Small intestine (tissue), 7 donors: ENCODE measurements around the gene CLEC16A. TPM values are rescaled to one million over a fixed set of nuclear protein-coding genes. Genes with fewer than 3 reads are reported as not detected.

Experiments used
- DNase-seq, 2 donors: peaks; one replicate each; pipeline versions ENCODE4 v3.0.0 to v3.0.0-alpha.2; 2013
- FAIRE-seq: peaks from 2 replicates; lab custom pipeline; 2012; peaks lifted over from hg19 to GRCh38; lab: Jason Lieb, UNC
- H3K27ac ChIP-seq, 3 donors: one replicate each; pipeline ENCODE4 v1.5.1; 2013; ENCODE audit warnings: low read length in 2 of 3, mild to moderate bottlenecking in 2 of 3, control low read depth in 1 of 3, inconsistent platforms in 1 of 3, low read depth in 1 of 3, moderate library complexity in 1 of 3
- H3K27me3 ChIP-seq, 3 donors: one replicate each; pipeline ENCODE4 v1.6.1; 2013; ENCODE audit warnings: low read length in 3 of 3, inconsistent platforms in 1 of 3; ENCODE audit not compliant: control insufficient read depth in 3 of 3, insufficient read depth in 3 of 3
- H3K36me3 ChIP-seq, 3 donors: one replicate each; pipeline ENCODE4 v1.6.1; 2013; ENCODE audit warnings: low read length in 3 of 3, inconsistent platforms in 1 of 3, low read depth in 1 of 3, mild to moderate bottlenecking in 1 of 3, moderate library complexity in 1 of 3; ENCODE audit not compliant: control insufficient read depth in 3 of 3, insufficient read depth in 2 of 3
- H3K4me1 ChIP-seq, 3 donors: one replicate each; pipeline ENCODE4 v1.6.1; 2013; ENCODE audit warnings: low read length in 2 of 3, inconsistent platforms in 1 of 3, low read depth in 1 of 3, mild to moderate bottlenecking in 1 of 3, moderate library complexity in 1 of 3; ENCODE audit not compliant: control insufficient read depth in 3 of 3, insufficient read depth in 2 of 3
- H3K4me3 ChIP-seq, 3 donors: one replicate each; pipeline ENCODE4 v1.5.1; 2013; ENCODE audit warnings: low read length in 3 of 3, control low read depth in 1 of 3, inconsistent platforms in 1 of 3, low read depth in 1 of 3, mild to moderate bottlenecking in 1 of 3, moderate library complexity in 1 of 3
- H3K9me3 ChIP-seq, 2 donors: one replicate each; pipeline ENCODE4 v1.6.1; 2013; ENCODE audit warnings: low read depth in 1 of 2, low read length in 1 of 2; ENCODE audit not compliant: control insufficient read depth in 2 of 2, insufficient read depth in 1 of 2
- WGBS, 3 donors: extraction: QIAGEN DNeasy Blood & Tissue Kit; methylation state at CpG; one replicate each; pipeline ENCODE4 v1.1.7; 2013; 5-methylcytosine and 5-hydroxymethylcytosine counted together
- polyA plus RNA-seq, 4 donors: library from polyadenylated mRNA; stranded (reverse) in 3 of 4; unstranded in 1 of 4; fragments of 200-250 nt in 3 of 4; fragments of 120-200 nt in 1 of 4; gene quantifications; one replicate each; pipeline versions ENCODE4 v1.2.1 to v1.2.3, GENCODE V29; 2013
- donor health status: healthy with polysubstance abuse.
- donor health status: control.
- donor health status: control.
- donor health status: Bipolar disorder and iron deficiency.
- donor health status: healthy.

Gene CLEC16A
- polyA plus RNA-seq, 4 donors = 12.2 to 23.5 (median 14.1) TPM

- no peak for FAIRE-seq
- WGBS, 3 donors = 94 to 99% (median 97%) methylated on average over 11 of the region's 11 CpGs
These were observed 179.3 kb downstream of the CLEC16A start for GRCh38 chr16:11123666-11124065.

DNA sequence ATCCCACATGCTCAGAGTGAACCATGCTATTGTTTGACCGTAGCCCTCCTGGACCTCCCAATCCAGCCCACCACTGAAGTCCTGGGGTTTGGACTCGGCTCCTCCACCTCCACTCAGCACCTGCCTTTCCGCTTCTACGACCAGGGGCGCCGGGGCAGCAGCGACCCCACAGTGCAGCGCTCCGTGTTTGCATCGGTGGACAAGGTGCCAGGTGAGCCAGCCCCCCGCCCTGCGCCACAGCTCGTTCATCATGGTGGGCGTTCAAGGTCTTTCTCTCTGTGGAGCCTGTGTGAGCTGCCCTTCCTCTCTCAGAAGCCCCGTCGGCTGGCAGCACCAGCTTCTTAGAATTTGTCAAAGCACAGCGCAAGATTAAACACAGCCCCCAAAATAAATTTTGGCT is 181.6 kb downstream of the CLEC16A start:
- WGBS, 3 donors = 90 to 96% (median 94%) methylated on average over 15 to 17 of the region's 17 CpGs

More at GRCh38 chr16:11123666-11124065, 179.3 kb downstream of the CLEC16A start:
- Histone ChIP-seq H3K9me3 (no peaks in the 10 kb centered on the region), H3K27ac (no peak overlapping the region), H3K27me3 (no peaks in the 10 kb centered on the region), H3K4me3 (no peak overlapping the region), H3K36me3 (peaks cover 9 to 44% (median 19%) of the 10 kb centered on the region in 3 donors), H3K4me1 (no peaks in the 10 kb centered on the region)
- no peak for DNase-seq

GRCh38 chr16:11126399-11127054 is 182.2 kb downstream of the CLEC16A start:
- H3K27me3 ChIP-seq = no peaks in the 10 kb centered on the region
- H3K9me3 ChIP-seq = no peaks in the 10 kb centered on the region
- FAIRE-seq (no peak), DNase-seq (no peak)
- H3K4me1 ChIP-seq = peaks cover 0 to 4% (median 0%) of the 10 kb centered on the region in 3 donors
- 81 to 92% (median 92%) methylated on average over 12 of the region's 12 CpGs for WGBS, 3 donors
- H3K4me3 ChIP-seq = no peak overlapping the region
- peaks cover 6 to 46% (median 16%) of the 10 kb centered on the region in 3 donors for H3K36me3 ChIP-seq
- H3K27ac ChIP-seq = no peak overlapping the region

More for the DNA sequence above, 181.6 kb downstream of the CLEC16A start:
- Histone ChIP-seq H3K27me3 (no peaks in the 10 kb centered on the region), H3K27ac (no peak overlapping the region), H3K36me3 (peaks cover 9 to 46% (median 19%) of the 10 kb centered on the region in 3 donors), H3K4me3 (no peak overlapping the region), H3K9me3 (no peaks in the 10 kb centered on the region), H3K4me1 (no peaks in the 10 kb centered on the region)
- FAIRE-seq = no peak
- DNase-seq = no peak

GRCh38 chr16:11127610-11128195 is 183.3 kb downstream of the CLEC16A start:
- Histone ChIP-seq H3K27me3 (no peaks in the 10 kb centered on the region), H3K27ac (no peak overlapping the region), H3K36me3 (peaks cover 6 to 43% (median 16%) of the 10 kb centered on the region in 3 donors), H3K4me3 (no peak overlapping the region), H3K4me1 (peaks cover 0 to 4% (median 2%) of the 10 kb centered on the region in 3 donors), H3K9me3 (no peaks in the 10 kb centered on the region)
- WGBS, 3 donors = 87 to 95% (median 94%) methylated on average over 7 of the region's 7 CpGs
- DNase-seq = no peak
- no peak for FAIRE-seq

- peak overlapping the region in 2 of 3 donors; percentile 66 to 81 for H3K27ac ChIP-seq
- H3K4me3 ChIP-seq = no peak overlapping the region
- FAIRE-seq = no peak
- peaks cover 0 to 5% (median 4%) of the 10 kb centered on the region in 3 donors for H3K4me1 ChIP-seq
- 73 to 88% (median 83%) methylated on average over 9 of the region's 9 CpGs for WGBS, 3 donors
- peaks cover 6 to 40% (median 12%) of the 10 kb centered on the region in 3 donors for H3K36me3 ChIP-seq
- peak in 1 of 2 donors; percentile 27 for DNase-seq
- no peaks in the 10 kb centered on the region for H3K27me3 ChIP-seq
- H3K9me3 ChIP-seq = no peaks in the 10 kb centered on the region
These were observed 184.1 kb downstream of the CLEC16A start for GRCh38 chr16:11128211-11129141.

DNA sequence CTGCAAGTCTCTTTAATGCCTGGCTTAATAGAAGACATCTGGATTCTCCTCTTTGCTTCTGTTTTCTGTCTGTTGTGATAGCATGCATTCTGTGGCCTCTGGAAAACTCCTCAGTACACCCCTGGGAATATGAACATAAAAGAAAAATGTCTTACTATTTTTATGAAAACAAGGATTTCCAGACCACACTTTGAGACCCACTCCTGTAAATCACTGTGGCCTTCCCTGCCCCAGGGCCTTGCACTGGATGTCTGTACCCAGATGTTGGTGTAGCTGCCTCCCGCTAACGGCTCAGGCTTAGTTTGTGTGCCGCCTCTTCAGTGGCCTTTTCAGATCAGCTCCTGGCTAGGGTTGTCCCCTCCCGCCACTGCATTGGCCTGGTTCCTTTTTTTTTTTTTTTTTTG is 185.0 kb downstream of the CLEC16A start:
- FAIRE-seq = no peak

GRCh38 chr16:11130978-11131665 is 186.8 kb downstream of the CLEC16A start:
- DNase-seq = no peak
- H3K36me3 ChIP-seq = peaks cover 0 to 27% (median 4%) of the 10 kb centered on the region in 3 donors
- peaks cover 3 to 11% (median 5%) of the 10 kb centered on the region in 3 donors for H3K4me1 ChIP-seq
- no peaks in the 10 kb centered on the region for H3K9me3 ChIP-seq
- no peak for FAIRE-seq
- H3K27ac ChIP-seq = no peak overlapping the region
- H3K4me3 ChIP-seq = no peak overlapping the region
- no peaks in the 10 kb centered on the region for H3K27me3 ChIP-seq
- 92% methylated on average over 8 of the region's 8 CpGs for WGBS, 3 donors

More for the DNA sequence above, 185.0 kb downstream of the CLEC16A start:
- Histone ChIP-seq H3K4me1 (peaks cover 3 to 8% (median 5%) of the 10 kb centered on the region in 3 donors), H3K4me3 (no peak overlapping the region), H3K9me3 (no peaks in the 10 kb centered on the region), H3K27ac (peak overlapping the region in 1 of 3 donors; percentile 29), H3K27me3 (no peaks in the 10 kb centered on the region), H3K36me3 (peaks cover 6 to 31% (median 12%) of the 10 kb centered on the region in 3 donors)
- 70 to 97% (median 87%) methylated on average over 4 of the region's 4 CpGs for WGBS, 3 donors
- no peak for DNase-seq
